Endothelial cell of umbilical vein (primary cell): ENCODE results near the gene OR1M1. TPM values are rescaled to one million over a fixed set of nuclear protein-coding genes. Genes with fewer than 3 reads are reported as not detected.

ENCODE experiments used
- BruUV-seq: library from RNA; stranded (reverse); fragments of 400-500 nt; replicated peaks from 2 replicates; lab custom pipeline; 2021; lab: Mats Ljungman, UMichigan
- CTCF ChIA-PET: fragments of 300-600, 350-600 bp; sonication (Branson Sonifier 250); formaldehyde crosslinking; loops from one replicate; lab custom pipeline; 2021; ENCODE audit warnings: antibody characterized with exemption, inconsistent platforms; lab: Charles Lee
- POLR2A ChIA-PET: fragments of 300-600, 350-600 bp; sonication (Branson Sonifier 250); formaldehyde crosslinking; loops from one replicate; lab custom pipeline; 2021; ENCODE audit warnings: antibody characterized with exemption, inconsistent platforms; lab: Charles Lee
- DNase-seq: peaks from one replicate; pipeline ENCODE4 v3.0.0-alpha.2; 2011; ENCODE audit warnings: low read depth, low spot score
- FAIRE-seq: peaks from 2 replicates; lab custom pipeline; 2011; peaks lifted over from hg19 to GRCh38; lab: Jason Lieb, UNC
- H2AFZ ChIP-seq: 2 replicates; pipeline ENCODE4 v1.6.0; 2012; ENCODE audit warnings: low read depth, low read length, control low read depth, inconsistent platforms
- H3K27ac ChIP-seq: 2 replicates; pipeline ENCODE4 v1.5.1; 2011; ENCODE audit warnings: low read depth, mild to moderate bottlenecking, control low read depth, low read length, moderate library complexity; ENCODE audit not compliant: insufficient read depth
- H3K27me3 ChIP-seq, 2 experiments: 2 replicates each; pipeline versions ENCODE4 v1.6.0 to v1.6.1; 2011; ENCODE audit warnings: low read length in 2 of 2, mixed read lengths in 1 of 2; ENCODE audit not compliant: control insufficient read depth in 2 of 2, insufficient read depth in 2 of 2
- H3K36me3 ChIP-seq, 2 experiments: 2 replicates in 1 of 2; 3 replicates in 1 of 2; pipeline ENCODE4 v1.5.1; 2011; ENCODE audit warnings: low read length in 2 of 2, mild to moderate bottlenecking in 1 of 2, moderate library complexity in 1 of 2; ENCODE audit not compliant: control insufficient read depth in 2 of 2, insufficient read depth in 2 of 2; ENCODE audit errors: extremely low read depth in 1 of 2
- H3K4me1 ChIP-seq: 3 replicates; pipeline ENCODE4 v1.5.1; 2011; ENCODE audit warnings: mild to moderate bottlenecking, low read length; ENCODE audit not compliant: control insufficient read depth, insufficient read depth; ENCODE audit errors: extremely low read depth
- H3K4me2 ChIP-seq: 2 replicates; pipeline ENCODE4 v1.6.1; 2011; ENCODE audit warnings: low read length, control low read depth, mixed read lengths; ENCODE audit not compliant: insufficient read depth
- H3K4me3 ChIP-seq, 3 experiments: fragments of 200-600 bp in 1 of 3; sonication (generic), shearing (Covaris generic) in 1 of 3; replicated peaks in 1 of 3; 2 replicates each; pipeline ENCODE4 v1.5.1; 2011 to 2016; ENCODE audit warnings: control low read depth in 3 of 3, low read length in 3 of 3, mild to moderate bottlenecking in 2 of 3, inconsistent platforms in 1 of 3, low read depth in 1 of 3, moderate library complexity in 1 of 3; ENCODE audit not compliant: insufficient read depth in 1 of 3
- H3K79me2 ChIP-seq: 2 replicates; pipeline ENCODE4 v1.6.0; 2012; ENCODE audit warnings: low read length, inconsistent platforms; ENCODE audit not compliant: control insufficient read depth, insufficient read depth
- H3K9ac ChIP-seq: replicated peaks from 2 replicates; pipeline ENCODE3; 2011; ENCODE audit warnings: low read length, control low read depth; ENCODE audit not compliant: insufficient read depth; ENCODE audit errors: extremely low read depth
- H3K9me1 ChIP-seq: replicated peaks from 3 replicates; pipeline ENCODE4 v1.6.0; 2011; ENCODE audit warnings: mild to moderate bottlenecking, low read length; ENCODE audit not compliant: control insufficient read depth, insufficient read depth; ENCODE audit errors: extremely low read depth
- H3K9me3 ChIP-seq: replicated peaks from 2 replicates; pipeline ENCODE4 v1.5.1; 2012; ENCODE audit warnings: low read length, inconsistent platforms; ENCODE audit not compliant: control insufficient read depth, insufficient read depth
- H4K20me1 ChIP-seq: replicated peaks from 2 replicates; pipeline ENCODE3; 2011; ENCODE audit warnings: mild to moderate bottlenecking, low read length; ENCODE audit not compliant: control insufficient read depth, insufficient read depth; ENCODE audit errors: extremely low read depth
- CTCF ChIP-seq, 2 donors: IDR thresholded peaks; 1 replicate in 1 of 2; 2 replicates in 1 of 2; pipeline ENCODE4 v1.5.1; 2011; ENCODE audit warnings: low read length in 2 of 2, mild to moderate bottlenecking in 2 of 2, moderate library complexity in 2 of 2, control low read depth in 1 of 2, inconsistent platforms in 1 of 2, low read depth in 1 of 2; ENCODE audit not compliant: insufficient read depth in 1 of 2; ENCODE audit errors: extremely low read depth in 1 of 2
- EZH2 ChIP-seq: IDR thresholded peaks from 2 replicates; pipeline ENCODE4 v1.6.1; 2012; ENCODE audit warnings: borderline replicate concordance, low read depth, mild to moderate bottlenecking, moderate library complexity, low read length, inconsistent platforms; ENCODE audit not compliant: severe bottlenecking
- FOS ChIP-seq: IDR thresholded peaks from 2 replicates; pipeline ENCODE4 v1.6.1; 2011; ENCODE audit warnings: mild to moderate bottlenecking, low read length, moderate library complexity, borderline replicate concordance; ENCODE audit not compliant: insufficient read depth
- GATA2 ChIP-seq: IDR thresholded peaks from 2 replicates; pipeline ENCODE4 v1.7.0; 2011; ENCODE audit warnings: low read depth, mild to moderate bottlenecking, moderate library complexity, mixed read lengths, low read length; ENCODE audit not compliant: insufficient read length, insufficient read depth
- JUN ChIP-seq: IDR thresholded peaks from 2 replicates; pipeline ENCODE4 v1.6.1; 2011; ENCODE audit warnings: borderline replicate concordance, low read depth; ENCODE audit not compliant: insufficient read length, insufficient read depth
- MAX ChIP-seq: IDR thresholded peaks from 2 replicates; pipeline ENCODE4 v1.6.1; 2011; ENCODE audit not compliant: insufficient read depth, insufficient read length
- MYC ChIP-seq: IDR thresholded peaks from one replicate; pipeline ENCODE4 v1.6.1; 2011; ENCODE audit warnings: mild to moderate bottlenecking, low read depth, low read length
- POLR2A ChIP-seq: IDR thresholded peaks from 2 replicates; pipeline ENCODE4 v1.6.1; 2012; ENCODE audit warnings: low read depth, mild to moderate bottlenecking, control low read depth, low read length
- POLR2AphosphoS5 ChIP-seq: IDR thresholded peaks from 2 replicates; pipeline ENCODE4 v1.6.1; 2012; ENCODE audit warnings: low read depth, mild to moderate bottlenecking, control low read depth, low read length, moderate library complexity; ENCODE audit not compliant: insufficient read depth
- dilution Hi-C: fragments of 300-500 bp; cut with MboI; formaldehyde crosslinking; loops from one replicate; pipeline ENCODE4 v1.15.0; 2019; ENCODE audit warnings: low sequenced_read_pairs; ENCODE audit not compliant: extremely low pct_ligation_motif_present
- intact Hi-C: fragments of 100-400 bp; cut with micrococcal nuclease; formaldehyde crosslinking; loops from one replicate; pipeline ENCODE4 v1.10.0; 2022
- polyA plus RNA-seq, 4 experiments: library from polyadenylated mRNA; depleted of rRNA in 3 of 4; stranded (reverse) in 3 of 4; unstranded in 1 of 4; fragments of >200 nt; gene quantifications; 2 replicates each; pipeline versions ENCODE4 v1.2.1 to v1.2.3, GENCODE V29; 2011 to 2012; ENCODE audit warnings: missing spikeins in 1 of 4
- total RNA-seq: library from RNA; stranded (reverse); gene quantifications from 2 replicates; pipeline ENCODE4 v1.2.3, GENCODE V29; 2021

The OR1M1 gene
- total and polyA plus RNA-seq, 2 donors (not counting 3 experiments of a cell fraction or from before 2014, with no cell fraction given), result not detected

GRCh38 chr19:9040131-9040530 lies 46.7 kb upstream of the OR1M1 start:
- H3K79me2 ChIP-seq, result no peaks in the 10 kb centered on the region
- H3K27me3 ChIP-seq, result no peaks in the 10 kb centered on the region
- dilution Hi-C loops (no loop called here), intact Hi-C loops (no loop called here)
- H4K20me1 ChIP-seq, result no peaks in the 10 kb centered on the region
- TF ChIP-seq EZH2 (no peak), MAX (no peak), GATA2 (no peak), FOS (no peak), MYC (no peak), JUN (no peak), CTCF (IDR thresholded peaks at IDR 0.05; ENCODE audit: extremely low read depth in 1 of 2, insufficient read depth in 1 of 2, low read depth in 1 of 2, low read length in 2 of 2) (no peak), POLR2AphosphoS5 (no peak), POLR2A (no peak)
- no peak overlapping the region for H3K27ac ChIP-seq
- no peaks in the 10 kb centered on the region for H3K36me3 ChIP-seq
- H3K4me1 ChIP-seq, result no peaks in the 10 kb centered on the region
- ChIA-PET CTCF (no interaction called here), POLR2A (no interaction called here)
- no peak overlapping the region for H3K4me3 ChIP-seq
- no peak overlapping the region for H2AFZ ChIP-seq
- BruUV-seq, result no TSS peak
- DNase-seq, result no peak
- no peaks in the 10 kb centered on the region for H3K9me3 ChIP-seq
- H3K9ac ChIP-seq, result no peak overlapping the region
- no peaks in the 10 kb centered on the region for H3K9me1 ChIP-seq
- FAIRE-seq, result no peak
- no peak overlapping the region for H3K4me2 ChIP-seq
